ENCODE measurements around the gene CEP44. TPM values are rescaled to one million over a fixed set of nuclear protein-coding genes. Genes with fewer than 3 reads are reported as not detected.
"Not testable (repeated sequence)": the region's sequence is repeated elsewhere in the genome, so short reads cannot be mapped to it uniquely, and the experiment has no call there.

CEP44 gene
- 24.5 TPM for total RNA-seq

GRCh38 chr4:174283507-174284471 is at the start of gene CEP44, which contains the start of gene FBXO8:
Gene CEP44, plus strand, starts transcription at chr4:174283911. Its CDS starts 15,211 bp downstream, at chr4:174299122.
Gene FBXO8, minus strand, starts transcription at chr4:174283667. Its CDS starts 20,575 bp downstream, at chr4:174263092.
- DNase-seq (ENCODE audit: low spot score in 2 of 2) (peak; percentile 54), FAIRE-seq (no peak)

GRCh38 chr4:174236359-174236758 is 47.4 kb upstream of the CEP44 start:
- no peak for DNase-seq (ENCODE audit: low spot score in 2 of 2)
- no peak for FAIRE-seq

GRCh38 chr4:174241162-174241561 is 42.5 kb upstream of the CEP44 start:
- no peak for FAIRE-seq

GRCh38 chr4:174244441-174244840 is 39.3 kb upstream of the CEP44 start:
- DNase-seq (ENCODE audit: low spot score in 2 of 2) (no peak), FAIRE-seq (no peak)

More at GRCh38 chr4:174241162-174241561, 42.5 kb upstream of the CEP44 start:
- no peak for DNase-seq (ENCODE audit: low spot score in 2 of 2)

- FAIRE-seq (no peak), DNase-seq (ENCODE audit: low spot score in 2 of 2) (no peak)
These were observed 38.0 kb upstream of the CEP44 start for GRCh38 chr4:174245714-174246113.

- FAIRE-seq (no peak), DNase-seq (ENCODE audit: low spot score in 2 of 2) (no peak)
These were observed 35.3 kb upstream of the CEP44 start for GRCh38 chr4:174248407-174248806.

- DNase-seq (ENCODE audit: low spot score in 2 of 2) (no peak), FAIRE-seq (no peak)
These were observed 31.3 kb upstream of the CEP44 start for GRCh38 chr4:174252412-174252811.

- DNase-seq (ENCODE audit: low spot score in 2 of 2) (no peak), FAIRE-seq (no peak)
These were observed 29.1 kb upstream of the CEP44 start for GRCh38 chr4:174254613-174255012.

- DNase-seq (ENCODE audit: low spot score in 2 of 2) (no peak), FAIRE-seq (peak; percentile 39)
These were observed 28.3 kb upstream of the CEP44 start for GRCh38 chr4:174255374-174255773.

- FAIRE-seq, result no peak
- no peak for DNase-seq (ENCODE audit: low spot score in 2 of 2)
These were observed 27.9 kb upstream of the CEP44 start for GRCh38 chr4:174255786-174256185.

GRCh38 chr4:174256277-174256713 is 27.4 kb upstream of the CEP44 start:
- FAIRE-seq (no peak), DNase-seq (ENCODE audit: low spot score in 2 of 2) (no peak)

GRCh38 chr4:174259580-174259979 is 24.1 kb upstream of the CEP44 start:
- no peak for DNase-seq (ENCODE audit: low spot score in 2 of 2)
- no peak for FAIRE-seq

GRCh38 chr4:174260099-174260498 is 23.6 kb upstream of the CEP44 start:
- no peak for FAIRE-seq
- DNase-seq (ENCODE audit: low spot score in 2 of 2), result no peak

GRCh38 chr4:174261432-174261831 is 22.3 kb upstream of the CEP44 start:
- peak; percentile 91 for FAIRE-seq
- DNase-seq (ENCODE audit: low spot score in 2 of 2), result not testable (repeated sequence)

GRCh38 chr4:174262624-174263444 is 20.9 kb upstream of the CEP44 start:
- DNase-seq (ENCODE audit: low spot score in 2 of 2), result no peak
- no peak for FAIRE-seq

- no peak for DNase-seq (ENCODE audit: low spot score in 2 of 2)
These were observed 20.3 kb upstream of the CEP44 start for GRCh38 chr4:174263445-174263736.

GRCh38 chr4:174265916-174266315 is 17.8 kb upstream of the CEP44 start:
- no peak for FAIRE-seq
- no peak for DNase-seq (ENCODE audit: low spot score in 2 of 2)

More at GRCh38 chr4:174263445-174263736, 20.3 kb upstream of the CEP44 start:
- no peak for FAIRE-seq

GRCh38 chr4:174266416-174266815 is 17.3 kb upstream of the CEP44 start:
- DNase-seq (ENCODE audit: low spot score in 2 of 2) (no peak), FAIRE-seq (no peak)

- no peak for FAIRE-seq
- no peak for DNase-seq (ENCODE audit: low spot score in 2 of 2)
These were observed 9.8 kb upstream of the CEP44 start for GRCh38 chr4:174273930-174274329.

GRCh38 chr4:174274436-174274835 is 9.3 kb upstream of the CEP44 start:
- DNase-seq (ENCODE audit: low spot score in 2 of 2) (no peak), FAIRE-seq (no peak)

- DNase-seq (ENCODE audit: low spot score in 2 of 2) (no peak), FAIRE-seq (no peak)
These were observed 8.6 kb upstream of the CEP44 start for GRCh38 chr4:174275101-174275500.

Data from frontal cortex (tissue), 4 donors.